ENCODE data around the gene SIVA1. TPM values are rescaled to one million over a fixed set of nuclear protein-coding genes. Genes with fewer than 3 reads are reported as not detected.

SIVA1 gene
- total and polyA plus RNA-seq, 9 of the 15 experiments (the other 6 are each of a cell fraction or from before 2014, with no cell fraction given): 4.2 to 186 (median 54.2) TPM

DNA sequence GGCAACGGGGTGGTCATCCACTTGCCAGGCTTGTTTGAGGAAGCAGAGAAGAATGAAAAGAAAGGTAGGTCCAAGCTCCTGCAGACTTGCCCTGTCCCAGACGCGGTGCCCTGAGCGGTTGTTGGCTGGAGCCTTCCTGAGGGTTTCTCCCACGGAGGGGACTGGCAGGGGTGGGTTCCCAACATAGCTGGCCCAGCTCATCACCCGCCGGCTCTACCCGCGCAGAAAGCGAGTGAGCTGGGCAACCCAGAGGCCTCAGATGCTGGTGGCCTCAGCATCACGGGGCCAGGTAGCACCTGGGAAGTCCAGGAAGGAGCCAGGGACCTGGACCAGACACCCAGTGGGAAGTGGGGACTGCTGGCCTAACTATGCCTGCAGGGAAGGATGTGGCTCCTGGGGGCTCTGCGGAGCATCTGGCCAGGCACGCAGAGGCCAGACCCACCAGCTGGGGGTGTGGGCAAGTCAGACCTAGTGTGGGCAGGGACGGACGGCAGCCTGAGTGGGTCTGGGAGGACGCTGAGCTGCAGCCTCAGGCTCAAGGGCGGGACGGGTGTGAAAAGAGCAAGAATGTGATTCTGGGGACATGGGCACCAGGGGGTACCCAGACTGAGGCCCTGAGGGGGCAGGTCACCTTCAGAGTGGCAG is 14.4 kb upstream of the SIVA1 start (continued):
- no peak for TF ChIP-seq ZNF384 (IDR thresholded peaks at IDR 0.05; ENCODE audit: low read depth, low read length)

DNA sequence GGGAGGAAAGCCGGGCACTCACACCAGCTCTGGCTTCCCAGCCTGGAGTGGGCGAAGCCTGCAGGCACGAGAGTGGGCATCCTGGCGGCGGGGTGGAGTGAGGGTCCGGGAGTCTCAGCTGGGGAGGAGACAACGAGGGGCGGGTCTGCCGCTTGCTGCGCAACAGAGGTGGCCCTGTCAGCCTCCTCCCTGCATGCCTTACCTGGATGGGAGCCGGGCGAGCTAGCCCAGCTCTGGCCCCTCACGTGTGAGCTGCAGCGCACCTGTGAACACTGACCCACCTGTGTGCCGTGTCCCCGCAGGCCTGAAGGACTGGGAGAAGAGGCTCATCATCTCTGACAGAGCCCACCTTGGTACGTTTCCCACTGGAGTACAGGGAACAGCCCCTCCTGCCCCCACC is 13.9 kb upstream of the SIVA1 start:
- in situ Hi-C loops (cut with MboI): no loop called here
- no peaks in the 10 kb centered on the region for H3K9me1 ChIP-seq (ENCODE audit: control insufficient read depth, insufficient read depth, low read length)
- no peaks in the 10 kb centered on the region for H3K9me3 ChIP-seq (replicated peaks; ENCODE audit: control insufficient read depth, insufficient read depth, low read depth, low read length)
- BruUV-seq (replicated peaks): no TSS peak
- DNase-seq (ENCODE audit: extremely low read depth in 1 of 4, low spot score in 3 of 4): no peak
- ATAC-seq: no peak
- no peak overlapping the region for H2AFZ ChIP-seq (ENCODE audit: low read depth, low read length)
- no peak overlapping the region for H3K4me3 ChIP-seq
- intact Hi-C loops (cut with micrococcal nuclease): no loop called here
- ChIA-PET POLR2A (interaction anchor here (0.6 to 1.3 kb wide), 2 partner anchors 8 to 11 kb away, joined by 3 to 4 read pairs; no protein-coding TSS in a partner anchor), CTCF (ENCODE audit: low intra/inter-chr PET ratio) (no interaction called here)
- no peaks in the 10 kb centered on the region for H3K36me3 ChIP-seq (ENCODE audit: control insufficient read depth, insufficient read depth, low read length)
- 42% methylated on average over 6 of the region's 17 CpGs for WGBS (ENCODE audit: insufficient coverage, low coverage, missing lambda C conversion rate)
- no peaks in the 10 kb centered on the region for H3K79me2 ChIP-seq (ENCODE audit: control insufficient read depth, insufficient read depth, low read length)
- FAIRE-seq: no peak
- H3K4me2 ChIP-seq (ENCODE audit: insufficient read depth, low read length): no peak overlapping the region
- no peaks in the 10 kb centered on the region for H3K27me3 ChIP-seq (ENCODE audit: control insufficient read depth in 2 of 2, insufficient read depth in 2 of 2, low read length in 2 of 2)
- peaks cover 0 to 44% of the 10 kb centered on the region in 2 experiments; a peak in 2 of 5 replicates for H3K4me1 ChIP-seq (replicated peaks in 1 of 2; ENCODE audit: control insufficient read depth in 2 of 2, insufficient read depth in 2 of 2, low read length in 2 of 2)
- H3K9ac ChIP-seq (ENCODE audit: insufficient read depth in 1 of 2, low read depth in 2 of 2, low read length in 2 of 2): no peak overlapping the region; a peak in 1 of 4 replicates
- no peaks in the 10 kb centered on the region for H4K20me1 ChIP-seq (replicated peaks; ENCODE audit: control insufficient read depth, insufficient read depth, low read length)
- no peak for TF ChIP-seq MCM7 (IDR thresholded peaks at IDR 0.05)
- no peak for TF ChIP-seq SMC3 (conservative IDR thresholded peaks at IDR 0.05; ENCODE audit: insufficient read depth, low read depth, low read length)
- TF ChIP-seq, protein P1, sequence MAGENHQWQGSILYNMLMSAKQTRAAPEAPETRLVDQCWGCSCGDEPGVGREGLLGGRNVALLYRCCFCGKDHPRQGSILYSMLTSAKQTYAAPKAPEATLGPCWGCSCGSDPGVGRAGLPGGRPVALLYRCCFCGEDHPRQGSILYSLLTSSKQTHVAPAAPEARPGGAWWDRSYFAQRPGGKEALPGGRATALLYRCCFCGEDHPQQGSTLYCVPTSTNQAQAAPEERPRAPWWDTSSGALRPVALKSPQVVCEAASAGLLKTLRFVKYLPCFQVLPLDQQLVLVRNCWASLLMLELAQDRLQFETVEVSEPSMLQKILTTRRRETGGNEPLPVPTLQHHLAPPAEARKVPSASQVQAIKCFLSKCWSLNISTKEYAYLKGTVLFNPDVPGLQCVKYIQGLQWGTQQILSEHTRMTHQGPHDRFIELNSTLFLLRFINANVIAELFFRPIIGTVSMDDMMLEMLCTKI (IDR thresholded peaks at IDR 0.05; ENCODE audit: partially characterized antibody): no peak
- TF ChIP-seq ADNP (tag; IDR thresholded peaks at IDR 0.05): no peak
- TF ChIP-seq SRSF9 (IDR thresholded peaks at IDR 0.05; ENCODE audit: borderline replicate concordance, low read depth, low read length): no peak
- no peak for TF ChIP-seq KAT8 (IDR thresholded peaks at IDR 0.05; ENCODE audit: low read depth)
- no peak overlapping the region for H3K27ac ChIP-seq (ENCODE audit: extremely low read depth, low read depth, low read length)

Data from K562 (cell line).